GM19099 (cell line): ENCODE measurements around the gene LDB3.

Experiments used
- POLR2A ChIP-seq: IDR thresholded peaks from 3 replicates; pipeline ENCODE4 v1.6.1; 2011; ENCODE audit warnings: low read depth; ENCODE audit not compliant: insufficient read length; ENCODE audit errors: extremely low read depth

Gene LDB3

DNA sequence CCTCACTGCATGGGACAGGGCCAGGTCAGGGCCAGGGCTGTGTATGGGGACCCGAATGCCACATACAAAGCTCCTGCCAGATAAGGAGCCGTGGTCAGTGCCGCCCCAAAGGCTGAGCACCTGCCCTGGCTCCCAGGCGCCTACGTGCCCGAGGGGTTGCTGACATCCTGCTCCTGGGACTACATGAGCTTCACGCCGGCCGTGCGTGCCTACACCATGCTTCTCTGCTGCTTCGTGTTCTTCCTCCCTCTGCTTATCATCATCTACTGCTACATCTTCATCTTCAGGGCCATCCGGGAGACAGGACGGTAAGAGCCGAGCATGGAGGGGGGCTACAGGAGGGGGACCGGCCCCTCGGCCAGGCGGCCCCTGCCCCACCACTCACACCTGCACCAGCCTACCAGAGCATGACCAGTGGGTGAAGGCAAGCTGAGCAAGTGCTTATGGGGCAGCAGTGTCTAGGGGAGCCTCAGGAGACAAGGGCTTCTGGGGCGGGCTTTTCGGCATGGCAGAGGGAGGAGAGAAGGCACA lies 9.1 kb upstream of the LDB3 start:
- no peak for TF ChIP-seq POLR2A

DNA sequence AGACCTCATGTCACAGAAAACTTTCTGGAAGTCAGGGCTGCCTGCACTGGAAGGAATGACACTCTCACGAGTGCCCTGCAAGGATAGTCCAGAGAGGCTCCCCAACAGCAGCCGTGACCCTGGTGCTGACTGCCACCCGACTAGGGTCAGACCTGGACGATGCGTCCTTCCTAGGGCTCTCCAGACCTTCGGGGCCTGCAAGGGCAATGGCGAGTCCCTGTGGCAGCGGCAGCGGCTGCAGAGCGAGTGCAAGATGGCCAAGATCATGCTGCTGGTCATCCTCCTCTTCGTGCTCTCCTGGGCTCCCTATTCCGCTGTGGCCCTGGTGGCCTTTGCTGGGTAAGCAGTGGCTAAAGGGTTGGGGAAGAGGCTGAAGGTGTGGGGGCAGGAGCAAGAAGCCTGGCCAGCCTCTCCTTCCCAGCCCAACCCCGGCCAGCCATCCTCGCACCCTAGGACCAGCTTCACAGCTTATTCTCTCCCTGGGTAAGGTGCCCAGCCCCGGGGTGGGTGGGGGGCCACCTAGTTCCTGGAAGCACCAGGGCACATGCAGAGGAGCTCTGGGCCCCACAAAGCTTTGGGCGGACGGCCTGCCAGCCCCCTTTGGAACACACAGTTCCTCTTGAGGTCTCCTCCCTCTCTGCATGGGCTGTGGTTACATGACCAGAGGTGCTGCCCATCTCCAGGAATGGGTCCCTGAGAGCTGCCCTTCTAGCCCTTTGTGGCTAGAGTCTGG lies 8.4 kb upstream of the LDB3 start:
- no peak for TF ChIP-seq POLR2A

DNA sequence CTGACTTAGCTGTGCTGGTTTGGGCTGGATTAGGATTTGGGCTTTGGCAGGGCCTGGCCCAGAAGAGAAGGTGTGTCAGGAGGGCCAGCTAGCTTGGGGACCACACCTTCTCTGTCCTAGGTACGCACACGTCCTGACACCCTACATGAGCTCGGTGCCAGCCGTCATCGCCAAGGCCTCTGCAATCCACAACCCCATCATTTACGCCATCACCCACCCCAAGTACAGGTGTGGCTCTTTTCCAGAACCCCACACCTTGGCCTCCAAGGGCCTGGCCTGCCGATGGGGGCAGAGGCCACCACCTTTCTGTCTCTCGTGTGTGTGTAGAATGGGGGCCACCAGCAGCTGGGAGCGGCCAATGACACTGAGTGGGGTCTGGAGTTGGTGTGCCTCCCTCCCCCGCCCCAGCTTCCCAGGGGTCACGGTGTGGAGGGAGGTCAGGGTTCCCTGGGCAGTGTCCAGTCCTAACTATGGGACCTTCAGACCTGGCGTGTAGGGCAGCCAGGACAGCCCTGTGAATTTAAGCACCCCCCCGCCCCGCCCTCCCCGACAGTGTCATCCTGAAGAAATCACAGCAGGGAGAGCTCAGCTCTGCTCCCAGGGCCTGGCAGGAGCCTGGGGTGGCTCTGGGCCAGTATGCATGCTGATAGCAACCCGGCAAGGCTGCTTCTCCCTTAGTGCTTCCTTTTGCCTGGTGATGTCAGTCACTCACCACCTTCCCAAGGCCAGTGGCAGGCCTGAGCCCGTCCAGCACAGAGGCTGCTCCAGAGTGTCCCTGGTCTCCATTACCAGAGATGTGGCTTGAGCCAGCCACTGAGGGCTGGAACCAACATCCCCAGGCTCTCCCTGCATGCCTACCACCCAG lies 6.9 kb upstream of the LDB3 start:
- no peak for TF ChIP-seq POLR2A

DNA sequence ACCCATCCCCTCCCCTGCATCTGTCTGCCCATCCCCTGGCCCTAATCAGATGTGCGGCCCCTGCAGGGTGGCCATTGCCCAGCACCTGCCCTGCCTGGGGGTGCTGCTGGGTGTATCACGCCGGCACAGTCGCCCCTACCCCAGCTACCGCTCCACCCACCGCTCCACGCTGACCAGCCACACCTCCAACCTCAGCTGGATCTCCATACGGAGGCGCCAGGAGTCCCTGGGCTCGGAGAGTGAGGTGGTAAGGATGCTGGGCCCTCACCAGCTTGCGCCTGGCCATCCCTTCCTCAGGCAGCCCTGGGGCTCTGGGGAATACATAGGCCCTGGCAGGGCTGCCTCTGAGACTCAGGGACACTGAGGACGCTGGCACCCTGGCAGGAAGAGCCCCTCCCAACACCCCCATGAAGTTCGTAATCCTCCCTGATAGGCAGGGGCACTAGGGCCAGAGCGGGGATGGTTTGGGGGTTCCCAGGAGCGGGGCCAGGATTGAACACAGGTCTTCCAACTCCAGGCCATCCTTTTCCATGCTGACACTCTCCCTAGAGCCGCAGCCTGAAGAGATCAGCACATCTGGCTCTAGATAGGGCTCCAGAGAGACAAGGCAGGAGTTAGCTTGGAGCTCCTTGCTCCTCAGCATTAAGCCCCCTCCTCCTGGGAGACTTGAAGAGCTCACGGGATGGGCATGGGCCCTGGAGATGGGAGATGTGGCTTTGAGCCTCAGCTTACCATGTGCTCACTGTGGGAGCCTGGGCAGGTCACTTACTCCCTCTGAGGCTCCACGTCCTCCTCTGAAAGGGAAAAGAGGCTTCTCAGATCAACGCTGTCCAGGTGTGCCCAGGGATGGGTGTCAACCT lies 5.9 kb upstream of the LDB3 start:
- no peak for TF ChIP-seq POLR2A

DNA sequence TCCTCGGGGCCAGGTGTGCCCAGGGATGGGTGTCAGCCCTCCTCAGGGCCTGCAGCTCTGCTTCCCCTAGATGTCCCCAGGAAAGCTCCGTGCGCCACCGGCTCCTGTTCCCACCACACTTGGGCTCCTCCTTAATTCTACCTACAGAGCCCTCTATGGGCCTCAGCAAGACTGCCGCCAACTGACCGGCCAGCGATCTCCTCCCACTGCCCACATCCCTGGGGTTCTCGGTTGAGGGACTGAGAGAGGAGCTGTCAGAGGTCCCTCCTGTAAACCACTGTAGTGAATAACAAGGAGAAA lies 5.3 kb upstream of the LDB3 start:
- no peak for TF ChIP-seq POLR2A

DNA sequence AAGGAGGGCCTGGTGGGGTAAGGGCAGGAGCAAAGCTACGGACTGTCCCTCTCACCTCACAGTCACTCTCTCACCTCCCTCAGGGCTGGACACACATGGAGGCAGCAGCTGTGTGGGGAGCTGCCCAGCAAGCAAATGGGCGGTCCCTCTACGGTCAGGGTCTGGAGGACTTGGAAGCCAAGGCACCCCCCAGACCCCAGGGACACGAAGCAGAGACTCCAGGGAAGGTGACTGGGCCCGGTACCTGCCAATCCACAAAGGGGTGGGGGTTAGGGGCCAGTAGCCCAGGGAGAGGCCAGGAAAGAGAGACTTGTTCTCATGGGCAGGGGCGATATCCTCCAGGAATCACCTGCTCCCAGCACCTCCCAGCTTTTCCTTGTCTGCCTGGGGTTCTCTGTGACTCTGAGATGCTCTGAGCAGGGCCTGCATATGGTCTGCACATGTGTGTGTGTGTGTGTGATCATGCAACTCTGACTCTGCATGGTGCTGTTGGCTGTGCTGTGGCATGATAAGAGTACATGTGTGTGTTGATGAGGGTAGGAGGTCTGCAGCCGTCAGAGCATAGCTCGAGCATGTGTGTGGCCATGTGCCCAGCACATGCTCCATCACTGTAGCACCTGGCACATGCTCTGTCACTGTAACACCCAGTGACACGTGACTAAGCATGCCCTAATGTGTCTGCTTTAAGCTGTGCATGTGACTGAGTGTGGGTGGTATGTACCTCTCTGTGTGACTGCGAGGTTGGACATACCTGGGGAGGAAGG lies 4.6 kb upstream of the LDB3 start:
- TF ChIP-seq POLR2A = no peak

DNA sequence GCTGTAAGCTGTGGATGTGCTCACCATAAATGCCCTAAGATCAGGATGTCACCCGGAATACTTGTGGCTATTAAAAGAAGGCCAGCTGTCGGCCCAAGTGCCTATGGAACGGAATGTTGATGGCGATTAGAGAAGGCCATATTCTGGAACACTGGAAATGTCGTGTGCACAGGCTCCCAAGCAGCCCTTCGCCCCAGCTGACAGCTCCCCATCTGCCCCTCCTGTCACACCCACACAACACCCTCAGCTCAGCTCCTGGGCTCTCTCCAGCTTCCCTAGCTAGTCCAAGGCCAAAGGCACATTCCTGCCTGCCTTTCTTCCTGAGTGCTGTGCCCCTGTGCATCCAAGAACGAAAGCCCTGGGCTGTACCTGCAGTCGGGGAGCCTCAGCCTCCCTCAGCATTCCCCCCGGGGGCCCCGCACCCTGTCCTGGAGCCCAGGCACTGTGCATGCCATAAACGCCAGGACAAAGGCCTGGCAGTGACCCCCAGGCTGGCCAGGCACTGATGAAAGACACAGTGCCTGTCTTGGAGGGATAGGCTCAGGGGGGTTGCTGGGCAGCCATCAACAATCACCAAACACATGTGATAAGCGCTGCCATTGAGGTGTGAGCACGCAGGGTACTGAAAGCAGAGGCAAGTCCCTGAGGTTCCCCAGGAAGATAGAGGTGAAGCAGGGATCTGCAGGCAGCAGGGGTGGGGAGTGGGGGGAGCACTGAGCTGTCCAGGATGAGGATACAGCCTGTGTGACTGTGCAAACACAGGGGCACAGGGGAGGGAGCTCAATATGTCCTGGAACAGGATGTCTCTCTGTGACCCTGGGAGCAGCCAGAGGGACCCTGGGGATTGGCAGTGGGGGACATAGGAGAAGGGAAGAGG lies 3.7 kb upstream of the LDB3 start:
- TF ChIP-seq POLR2A = no peak

DNA sequence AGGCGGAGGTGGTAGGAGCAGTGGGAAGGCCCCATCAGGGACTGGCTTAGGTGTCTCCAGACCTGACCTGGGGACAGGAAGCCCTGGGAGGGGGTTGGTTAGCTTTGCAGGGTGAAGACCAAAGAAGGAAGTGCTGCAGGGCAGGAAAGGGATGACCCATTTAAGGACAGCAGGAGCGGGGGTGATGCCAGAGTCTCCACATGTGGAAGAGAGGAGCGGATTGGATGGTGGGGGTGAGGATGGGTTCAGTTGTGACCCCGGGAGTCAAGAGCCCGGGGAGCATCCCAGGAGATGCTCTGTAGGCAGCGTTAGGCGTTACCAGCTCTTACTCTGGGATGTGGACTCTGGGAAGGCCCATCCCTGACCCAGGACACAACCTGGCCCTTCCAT lies 3.1 kb upstream of the LDB3 start:
- TF ChIP-seq POLR2A = no peak

DNA sequence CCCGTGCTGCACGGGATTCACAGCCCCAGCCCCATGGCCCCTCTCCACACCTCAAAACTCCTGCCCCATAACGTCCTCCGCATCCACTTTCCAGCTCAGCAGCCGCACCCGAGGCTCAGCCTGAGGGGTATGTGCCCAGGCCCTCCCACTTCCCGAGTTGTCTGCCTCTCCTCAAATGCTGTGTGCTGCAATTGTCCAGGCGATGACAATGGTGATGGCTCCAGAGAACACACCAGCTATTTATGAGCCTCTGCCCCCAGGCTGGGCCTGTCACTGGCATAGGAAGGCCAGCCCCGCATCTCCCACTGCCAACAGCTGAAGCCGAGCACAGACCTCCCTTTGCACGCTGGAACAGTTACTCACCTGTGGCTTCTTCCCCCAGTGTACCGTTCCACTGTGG lies 2.4 kb upstream of the LDB3 start:
- TF ChIP-seq POLR2A = no peak

DNA sequence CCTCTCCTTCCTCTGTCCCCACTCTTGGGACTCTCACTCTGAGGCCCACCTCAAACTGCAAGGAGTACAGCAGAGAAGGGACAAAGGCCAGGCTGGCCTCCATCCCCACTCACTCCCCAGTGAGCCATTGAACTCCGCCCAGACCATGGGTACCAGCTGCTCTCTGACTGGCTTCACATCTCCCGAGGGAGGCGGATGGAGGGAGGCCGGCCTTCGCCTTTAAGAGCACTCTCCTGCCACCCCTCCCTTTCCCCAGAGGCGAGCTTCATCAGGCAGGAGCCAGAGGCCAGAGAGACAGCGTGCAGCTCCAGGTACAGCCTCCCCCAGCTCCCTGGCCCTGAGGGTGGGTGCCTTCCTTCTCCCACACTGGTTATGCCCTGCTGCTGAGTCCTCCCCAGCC lies 1.8 kb upstream of the LDB3 start:
- TF ChIP-seq POLR2A = no peak

DNA sequence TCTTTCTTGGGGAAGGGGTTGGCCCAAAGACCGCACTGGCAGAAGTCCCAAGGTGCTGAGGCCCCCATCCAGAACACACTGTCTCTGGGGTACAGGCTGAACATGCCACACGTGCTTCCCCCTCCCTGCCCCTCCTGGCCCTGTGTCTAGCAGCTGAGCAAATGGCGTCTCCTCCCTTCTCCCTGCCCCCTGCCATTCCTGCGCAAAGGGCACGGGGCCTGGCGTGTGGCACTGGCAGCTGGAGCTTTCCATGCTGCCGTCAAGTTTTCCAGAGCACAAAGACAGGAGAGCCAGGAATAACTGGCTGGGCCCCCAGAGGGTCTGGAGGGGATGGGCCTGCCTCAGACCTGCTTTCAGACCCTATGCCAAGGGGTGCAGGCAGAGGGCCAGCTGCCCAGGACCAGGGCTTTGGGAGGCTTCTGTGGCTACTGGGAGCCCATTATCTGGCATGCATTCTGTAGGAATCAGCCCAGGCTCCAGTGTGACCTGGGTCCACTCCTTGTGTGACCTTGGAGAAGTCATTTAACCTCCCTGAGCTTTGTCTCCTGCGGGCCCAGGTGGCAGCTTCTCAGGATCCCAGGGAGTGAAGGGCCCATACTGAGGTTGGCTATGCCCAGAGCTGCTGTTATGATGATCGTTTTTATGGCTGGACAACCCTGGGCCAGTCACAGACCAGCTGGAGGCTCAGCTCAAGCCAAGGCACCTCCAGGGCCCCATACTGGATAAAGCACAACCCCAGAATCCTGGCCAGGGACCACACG lies 710 bp upstream of the LDB3 start:
- TF ChIP-seq POLR2A = no peak

DNA sequence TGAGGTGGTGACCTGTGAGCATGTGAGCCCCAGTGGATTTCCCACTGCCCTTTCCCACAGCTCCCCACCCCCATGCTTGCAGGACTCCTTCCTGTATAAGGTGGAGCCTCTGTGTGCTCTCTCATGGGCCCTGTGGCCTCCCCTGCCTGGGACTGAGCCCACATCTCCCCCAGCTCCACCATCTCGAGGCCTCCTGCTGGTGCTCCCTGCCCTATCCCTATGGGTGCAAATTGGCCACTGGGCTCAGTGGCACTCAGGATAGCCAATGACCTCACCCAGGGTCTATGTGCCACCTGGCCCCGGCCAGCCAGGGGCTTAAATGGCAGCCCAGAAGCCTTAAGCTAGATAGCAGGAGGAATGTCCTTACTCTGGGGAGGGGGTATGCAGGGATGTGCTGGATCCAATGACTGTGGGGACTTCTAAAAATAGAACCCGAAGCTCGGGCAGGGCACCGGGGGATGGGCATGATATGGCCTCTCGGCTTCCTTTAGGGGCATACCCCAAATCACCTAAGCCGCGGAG lies 2.0 kb downstream of the LDB3 start:
- no peak for TF ChIP-seq POLR2A

DNA sequence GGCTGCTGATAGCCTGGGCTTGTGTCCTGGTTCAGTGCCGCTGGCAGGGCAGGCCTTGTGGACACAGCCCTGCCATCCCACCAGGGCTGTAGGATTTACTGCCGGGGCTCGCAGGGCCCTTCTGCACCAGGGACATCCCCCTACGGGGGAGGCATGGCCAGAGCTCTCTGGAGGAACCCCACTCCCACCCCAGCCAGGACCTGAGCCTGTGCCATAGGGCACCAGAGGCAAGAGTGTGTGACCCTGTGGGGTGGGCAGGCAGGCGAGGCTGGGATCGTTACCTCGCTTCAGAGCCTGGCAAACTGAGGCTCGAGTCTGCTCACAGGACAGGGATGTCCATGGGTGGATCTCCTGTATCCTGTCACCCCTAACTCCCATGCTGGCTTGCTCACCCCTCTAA lies 2.6 kb downstream of the LDB3 start:
- no peak for TF ChIP-seq POLR2A

DNA sequence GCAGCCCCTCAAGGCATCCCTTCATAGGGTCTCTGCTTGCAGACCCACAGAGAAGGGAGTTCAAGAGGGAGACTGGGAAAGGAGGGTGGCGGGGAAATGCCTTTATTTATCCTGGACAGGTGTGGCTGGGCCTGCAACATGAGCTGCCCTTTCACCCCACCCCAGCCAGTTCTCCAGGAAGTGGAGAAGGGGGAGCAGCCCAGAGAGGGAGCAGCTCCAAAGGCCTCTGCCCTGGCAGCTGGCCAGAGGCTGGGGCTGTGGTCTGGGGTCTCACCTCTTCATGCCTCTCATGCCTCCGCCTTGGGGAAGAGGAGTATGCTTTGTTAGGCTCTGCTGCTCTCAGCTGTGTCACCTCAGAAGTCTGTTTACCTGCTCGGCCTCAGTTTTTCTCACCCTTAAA lies 3.1 kb downstream of the LDB3 start:
- TF ChIP-seq POLR2A = no peak
